GM18951 (cell line): ENCODE measurements around the gene MMP14.

ENCODE experiments used
- POLR2A ChIP-seq: IDR thresholded peaks from 4 replicates; pipeline ENCODE4 v1.6.1; 2011; ENCODE audit warnings: mild to moderate bottlenecking; ENCODE audit not compliant: insufficient read length, insufficient read depth; ENCODE audit errors: extremely low read depth
- in situ Hi-C: fragments of 300-500 bp; cut with MboI; formaldehyde crosslinking; loops from one replicate; pipeline ENCODE4 v1.12.0; 2022; ENCODE audit warnings: low sequenced_read_pairs, mixed read lengths, inconsistent platforms; ENCODE audit not compliant: unreplicated experiment

Gene MMP14

DNA sequence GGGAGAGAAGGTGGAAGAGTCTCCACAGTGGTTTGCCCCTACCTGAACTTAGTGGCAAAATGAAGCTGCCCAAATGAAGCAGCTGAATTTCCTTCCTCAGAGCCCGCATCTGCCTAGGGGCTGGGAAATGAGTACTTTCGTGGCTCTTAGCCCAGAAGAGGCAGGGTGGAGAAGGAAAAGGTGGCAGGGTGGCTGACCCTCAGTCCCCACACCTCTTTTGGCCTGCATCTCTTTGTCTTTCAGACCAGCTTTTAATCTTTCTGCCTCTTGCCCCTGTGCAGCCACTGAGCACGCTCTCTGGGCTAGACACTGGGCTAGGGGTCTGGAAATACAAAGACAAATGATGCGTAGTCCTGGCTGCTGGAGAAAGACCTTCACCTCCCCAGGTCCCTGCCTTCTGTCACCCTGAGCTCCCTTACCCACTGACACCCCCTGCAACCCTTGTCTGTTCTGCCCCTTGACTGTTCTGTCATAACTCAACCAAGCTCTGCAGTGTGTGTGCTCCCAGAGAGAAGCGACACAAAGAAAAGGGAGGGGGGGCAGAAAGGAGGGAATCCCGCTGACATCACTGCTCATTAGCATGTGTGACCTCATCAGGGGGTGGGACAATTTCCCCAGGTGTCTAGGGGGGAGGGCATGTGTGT lies 46.3 kb downstream of the MMP14 start:
- TF ChIP-seq POLR2A = no peak
- in situ Hi-C loops = no loop called here

DNA sequence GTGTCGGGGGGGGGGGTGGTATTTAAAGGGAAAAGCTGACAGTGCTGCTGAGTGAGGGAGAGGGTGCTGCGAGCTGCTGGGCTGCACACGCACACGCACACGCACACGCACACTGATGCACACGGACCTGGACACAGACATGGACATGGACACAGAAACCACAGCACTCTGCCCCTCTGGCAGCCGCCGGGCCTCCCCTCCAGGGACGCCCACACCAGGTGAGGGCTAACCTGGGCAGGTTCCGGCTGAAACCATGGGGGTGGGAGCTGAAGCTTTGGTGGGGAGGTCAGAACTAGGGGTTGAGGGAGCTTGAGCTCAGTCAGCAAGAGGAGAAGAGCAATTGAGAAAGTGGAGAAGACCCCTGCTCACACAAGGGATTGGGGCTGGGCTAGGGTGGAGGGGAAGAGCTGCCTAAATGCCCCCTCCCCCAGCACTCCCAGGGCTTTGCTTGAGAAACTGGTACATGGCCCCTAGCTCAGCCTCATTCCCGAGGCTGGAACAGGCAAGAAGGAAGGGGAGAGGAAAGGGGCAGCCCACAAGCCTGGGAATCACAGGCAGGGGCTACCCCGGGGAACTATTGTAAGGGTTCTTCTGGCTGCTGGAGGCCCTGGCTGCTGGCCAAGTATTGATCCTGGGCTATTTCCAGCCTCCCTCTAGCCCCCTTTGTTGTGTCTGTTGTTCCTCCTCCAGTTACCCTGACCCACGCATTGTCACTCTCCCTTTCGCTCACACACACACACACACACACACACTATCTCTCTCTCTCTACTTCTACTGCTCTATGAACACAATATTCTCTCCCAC lies 47.0 kb downstream of the MMP14 start, which contains the start of gene REM2:
REM2 (plus strand) TSS at position 50 of the 804 bp plus-strand sequence; CDS start at position 116, 66 bp downstream.
- in situ Hi-C loops = no loop called here
- TF ChIP-seq POLR2A = no peak

- TF ChIP-seq POLR2A = no peak
- in situ Hi-C loops = no loop called here
Measured at GRCh38 chr14:22884076-22884737, 47.8 kb downstream of the MMP14 start.

DNA sequence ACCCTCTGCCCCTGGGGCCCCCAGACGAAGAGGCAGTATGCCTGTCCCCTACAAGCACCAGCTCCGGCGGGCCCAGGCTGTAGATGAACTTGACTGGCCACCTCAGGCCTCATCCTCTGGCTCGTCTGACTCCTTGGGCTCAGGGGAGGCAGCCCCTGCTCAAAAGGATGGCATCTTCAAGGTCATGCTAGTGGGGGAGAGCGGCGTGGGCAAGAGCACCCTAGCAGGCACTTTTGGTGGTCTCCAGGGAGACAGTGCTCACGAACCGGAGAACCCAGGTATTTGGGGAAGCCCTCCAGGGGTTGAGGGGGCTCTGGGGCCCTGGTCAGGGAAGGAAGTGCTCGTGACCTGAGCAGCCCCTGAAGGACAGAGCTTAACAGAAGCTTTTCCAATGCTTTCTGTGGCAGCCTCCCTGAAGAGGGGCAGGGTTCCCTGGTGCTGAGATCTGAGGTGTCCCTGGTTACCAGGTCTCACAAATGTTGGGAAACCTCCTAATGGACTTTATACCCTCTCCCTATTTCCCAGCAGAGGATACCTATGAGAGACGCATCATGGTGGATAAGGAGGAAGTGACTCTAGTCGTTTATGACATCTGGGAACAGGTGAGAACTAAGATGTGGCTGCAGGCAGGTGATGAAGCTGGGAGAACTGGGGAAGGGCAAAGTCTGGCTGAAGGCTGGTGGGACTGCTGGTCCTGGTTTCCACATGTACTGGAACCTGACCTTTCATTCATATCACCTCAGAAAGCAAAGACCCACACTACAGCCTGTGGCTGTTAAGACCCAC lies 48.5 kb downstream of the MMP14 start:
- no peak for TF ChIP-seq POLR2A
- in situ Hi-C loops = no loop called here

- in situ Hi-C loops = no loop called here
- TF ChIP-seq POLR2A = no peak
Measured at GRCh38 chr14:22885975-22886374, 49.6 kb downstream of the MMP14 start.

DNA sequence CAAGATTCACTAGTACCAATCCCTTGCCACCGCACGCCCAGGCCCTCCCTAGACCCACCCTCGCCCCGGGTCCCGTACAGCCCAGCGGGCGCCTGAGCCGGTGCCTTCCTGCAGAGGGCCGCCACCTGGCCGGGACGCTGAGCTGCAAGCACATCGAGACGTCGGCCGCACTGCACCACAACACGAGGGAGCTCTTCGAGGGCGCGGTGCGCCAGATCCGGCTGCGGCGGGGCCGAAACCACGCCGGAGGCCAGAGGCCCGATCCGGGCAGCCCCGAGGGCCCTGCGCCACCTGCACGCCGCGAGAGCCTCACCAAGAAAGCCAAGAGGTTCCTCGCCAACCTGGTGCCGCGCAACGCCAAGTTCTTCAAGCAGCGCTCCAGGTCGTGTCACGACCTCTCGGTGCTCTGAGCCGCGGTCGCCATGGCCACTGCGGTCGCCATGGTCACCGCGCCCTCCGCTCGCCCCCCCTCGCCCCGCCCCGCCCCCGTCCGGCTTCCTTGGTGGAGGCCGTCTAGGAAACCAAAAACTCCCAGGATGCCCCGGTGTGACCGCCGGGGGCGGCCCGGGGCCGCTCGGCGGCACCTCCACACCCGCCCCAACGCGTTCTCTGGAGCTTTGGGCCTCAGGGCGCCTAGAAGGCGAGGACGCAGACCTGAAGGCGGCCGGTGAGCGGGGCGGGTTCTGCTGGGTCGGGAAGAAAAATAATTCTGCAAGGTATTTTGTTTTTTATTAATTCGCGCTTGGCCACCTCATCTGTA lies 50.3 kb downstream of the MMP14 start:
- in situ Hi-C loops = no loop called here
- peak; percentile 81 for TF ChIP-seq POLR2A

DNA sequence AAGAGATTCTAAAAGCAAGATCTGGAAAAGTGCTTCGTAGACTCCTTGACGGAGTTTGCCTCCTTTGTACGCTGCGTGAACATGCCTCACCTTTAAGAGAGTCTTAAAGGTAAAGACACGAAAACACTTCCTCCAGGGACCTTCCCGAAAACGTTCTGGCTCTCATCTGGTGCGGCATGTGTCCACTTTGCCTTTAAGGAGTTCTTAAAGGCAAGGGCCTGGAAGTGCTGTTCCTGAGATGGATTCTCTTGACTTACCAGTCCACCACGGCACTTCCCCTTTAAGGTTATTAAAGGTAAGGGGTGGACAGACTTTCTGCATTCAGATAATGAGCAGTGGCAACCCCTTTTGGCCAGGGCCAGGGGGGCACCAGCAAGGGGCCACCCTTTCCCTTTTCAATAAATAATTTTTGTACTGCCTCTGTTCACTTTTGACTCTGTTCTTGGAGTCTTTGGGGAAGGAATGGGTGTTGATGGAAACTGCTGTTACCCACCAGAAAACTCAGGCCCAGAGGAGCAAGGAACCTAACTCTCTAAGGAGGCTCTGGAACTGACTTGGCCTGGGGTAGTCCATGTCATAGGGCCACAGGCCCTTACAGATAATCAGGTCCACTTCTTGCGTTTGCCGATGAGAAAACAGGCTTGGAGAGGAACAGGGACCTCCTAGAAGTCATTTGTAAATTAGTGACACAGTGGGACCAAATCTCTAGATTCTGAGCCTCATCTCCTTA lies 51.0 kb downstream of the MMP14 start:
- in situ Hi-C loops = no loop called here

DNA sequence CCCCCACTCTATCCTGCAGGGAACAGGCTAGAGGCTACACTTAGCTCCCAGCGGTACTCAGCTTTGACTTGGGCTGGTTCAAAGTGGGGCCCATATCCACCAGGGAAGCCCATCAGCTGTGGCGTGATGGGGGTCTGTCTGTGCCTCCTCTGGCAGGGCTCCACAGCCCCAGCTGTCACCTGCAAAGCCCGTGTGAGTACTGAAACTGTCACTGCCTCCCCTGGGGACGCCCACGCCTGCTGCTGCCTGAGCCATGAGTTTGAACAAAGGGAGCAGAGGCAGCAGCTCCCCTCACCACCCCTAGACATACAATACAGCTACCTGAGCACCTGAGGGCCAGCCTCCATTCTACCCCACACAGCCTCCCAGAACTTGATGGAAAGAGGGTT lies 51.6 kb downstream of the MMP14 start:
- TF ChIP-seq POLR2A = peak; percentile 59
- in situ Hi-C loops = no loop called here

More for the DNA sequence above, 51.0 kb downstream of the MMP14 start:
- no peak for TF ChIP-seq POLR2A

DNA sequence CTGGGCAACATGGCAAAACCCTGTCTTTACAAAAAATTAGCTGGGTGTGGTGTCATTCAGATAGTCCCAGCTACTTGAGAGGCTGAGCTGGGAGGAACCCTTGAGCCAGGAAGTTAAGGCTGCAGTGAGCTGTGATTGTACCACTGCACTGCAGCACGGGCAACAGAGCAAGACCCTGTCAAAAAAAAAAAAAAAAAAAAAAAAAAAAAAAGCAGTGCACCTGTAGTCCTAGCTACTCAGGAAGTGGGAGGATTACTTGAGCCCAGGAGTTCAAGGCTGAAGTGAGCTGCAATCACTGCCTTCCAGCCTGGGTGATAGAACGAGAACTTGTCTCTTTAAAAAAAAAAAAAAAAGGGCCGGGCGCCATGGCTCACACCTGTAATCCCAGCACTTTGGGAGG lies 52.3 kb downstream of the MMP14 start:
- no peak for TF ChIP-seq POLR2A
- in situ Hi-C loops = no loop called here

- no peak for TF ChIP-seq POLR2A
- in situ Hi-C loops = no loop called here
Measured at GRCh38 chr14:22890416-22890815, 54.0 kb downstream of the MMP14 start.

DNA sequence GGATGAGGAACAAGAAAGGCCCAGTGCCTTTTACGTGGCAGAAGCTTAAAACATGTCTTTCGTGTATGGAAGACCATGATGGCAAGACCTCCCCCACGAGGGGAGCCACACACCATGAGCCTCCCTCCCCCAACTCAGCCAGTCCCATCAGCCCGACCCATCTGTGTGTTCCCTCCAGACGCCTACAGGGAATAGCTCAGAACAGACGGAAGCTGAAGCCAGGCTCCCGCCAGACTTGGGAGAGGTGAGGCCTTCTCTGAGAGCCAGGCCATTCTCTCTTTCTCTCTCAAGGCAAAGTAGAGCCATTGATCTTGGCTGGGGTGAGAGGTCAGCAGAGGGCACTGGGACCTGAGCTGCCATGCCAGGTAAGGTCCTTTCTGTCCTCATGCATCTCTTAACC lies 56.1 kb downstream of the MMP14 start:
- in situ Hi-C loops = no loop called here
- no peak for TF ChIP-seq POLR2A

DNA sequence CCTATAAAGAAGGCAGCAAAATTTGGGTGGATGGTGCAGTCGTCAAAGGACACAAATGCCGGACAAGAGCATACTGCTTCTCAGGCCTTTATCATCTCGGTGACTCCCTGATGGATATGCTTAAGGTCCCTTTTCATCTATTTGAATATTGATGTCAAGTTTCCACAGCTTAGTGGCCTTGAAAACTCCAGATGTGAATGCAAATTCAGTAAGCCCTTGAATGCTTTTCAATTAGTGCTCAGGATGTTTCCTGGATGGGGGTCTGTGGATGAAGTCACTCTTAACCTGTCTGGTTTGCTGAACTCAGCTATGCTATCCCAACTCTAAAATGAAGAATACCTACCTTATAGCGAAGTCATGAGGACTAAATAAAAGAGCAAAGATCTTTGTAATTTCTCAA lies 57.3 kb downstream of the MMP14 start:
- TF ChIP-seq POLR2A = no peak
- in situ Hi-C loops = no loop called here
